ENCODE results near the gene SPEF1.

Gene SPEF1

DNA sequence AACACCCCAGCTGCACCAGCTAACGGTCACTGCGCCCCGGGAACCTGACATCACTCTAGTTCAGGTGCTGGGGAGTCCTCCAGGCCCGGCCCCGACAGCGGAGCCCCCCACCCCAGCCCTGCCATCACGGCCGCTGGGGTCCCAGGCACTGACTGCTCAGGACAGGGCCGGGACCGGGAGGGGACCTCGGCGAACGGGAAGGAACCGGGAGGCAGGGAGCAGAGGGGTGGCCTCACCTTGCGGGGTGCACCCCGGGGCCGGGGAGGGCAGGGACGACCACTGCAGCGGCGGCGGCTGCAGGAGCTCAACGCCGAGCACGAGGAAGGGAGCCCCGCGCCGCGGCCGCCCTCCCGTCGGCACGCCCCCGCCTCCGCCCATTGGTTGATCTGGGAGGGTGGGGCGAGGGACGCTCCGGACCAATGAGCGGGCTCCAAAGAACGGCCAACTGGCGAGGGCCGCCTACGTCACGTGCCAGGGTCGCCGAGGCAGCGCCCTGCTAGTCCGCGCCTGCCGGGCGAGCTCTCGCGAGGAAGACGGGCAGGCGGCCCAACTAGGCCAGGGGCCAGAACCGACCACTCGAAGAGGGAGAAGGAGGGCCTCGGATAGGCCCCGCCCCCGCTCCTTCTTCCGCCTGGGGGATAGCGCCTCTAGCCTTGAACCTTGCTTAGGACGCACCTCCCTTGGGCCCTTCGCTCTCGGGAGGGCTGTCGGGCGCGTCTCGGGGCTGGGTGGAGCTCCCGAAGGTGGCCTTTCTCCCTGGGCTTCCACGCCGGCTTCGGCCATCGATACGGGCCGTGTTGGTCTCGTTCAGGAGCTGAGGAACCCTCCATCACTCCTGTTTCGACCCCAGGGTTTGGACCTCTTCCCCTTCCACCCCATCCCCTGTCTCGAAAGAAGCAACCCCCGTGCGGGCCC is 13.6 kb downstream of the SPEF1 start, which contains the start of gene ADISSP:
Gene ADISSP, minus strand, starts transcription at position 327 of the 915 bp plus-strand sequence. CDS start 7,653 bp downstream, outside the sequence.
- peak; percentile 84 for FAIRE-seq
- peak; percentile 99 for DNase-seq (ENCODE audit: low spot score)

DNA sequence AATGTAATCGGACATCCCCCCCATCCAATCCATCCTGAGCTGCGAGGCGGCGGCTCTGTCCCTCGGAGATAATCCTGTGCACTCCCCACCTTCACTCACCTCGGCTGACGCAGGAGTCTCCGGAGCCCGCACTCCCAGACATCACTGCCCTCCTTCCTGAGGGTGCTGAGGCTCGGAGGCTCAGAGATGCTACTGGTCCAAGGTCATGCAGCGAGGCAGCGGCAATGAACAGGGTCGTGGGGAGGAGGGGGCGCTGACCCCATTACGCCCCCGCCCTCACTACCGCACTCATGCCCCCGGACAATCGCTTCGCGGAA is 14.2 kb downstream of the SPEF1 start:
- DNase-seq (ENCODE audit: low spot score) = no peak
- FAIRE-seq = no peak

DNA sequence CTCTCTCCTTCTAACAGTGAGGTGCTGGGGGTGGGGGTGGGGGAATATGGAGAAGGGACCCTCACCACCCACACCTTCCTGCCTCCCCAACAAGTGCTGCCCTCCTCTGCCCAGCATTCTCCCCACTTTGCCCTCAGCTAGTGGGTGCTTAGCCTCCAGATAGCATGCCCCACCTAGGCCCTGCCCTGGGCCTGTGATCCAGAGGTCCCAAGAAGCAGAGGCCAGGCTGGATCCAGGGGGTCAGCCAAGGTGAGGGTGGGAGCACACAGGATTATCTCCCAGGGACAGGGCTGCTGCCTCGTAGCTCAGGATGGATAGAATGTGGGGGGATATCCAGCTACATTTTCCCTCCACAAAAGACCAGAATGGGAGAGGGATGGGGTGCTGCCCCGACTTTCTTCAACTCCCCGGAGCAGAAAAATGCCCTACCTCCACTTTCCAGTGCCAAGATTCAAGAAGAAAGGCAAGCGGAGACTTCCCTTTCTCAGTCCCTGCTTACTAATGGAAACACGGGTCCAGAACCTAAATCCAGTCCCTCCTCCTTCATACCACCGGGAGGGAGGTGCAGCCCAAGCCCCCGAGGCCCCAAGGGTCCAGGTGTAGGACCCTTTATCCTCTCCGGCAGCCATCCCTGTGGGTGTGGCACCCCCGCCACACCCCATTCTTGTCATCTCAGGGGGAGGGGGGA is 14.7 kb downstream of the SPEF1 start:
- DNase-seq (ENCODE audit: low spot score) (no peak), FAIRE-seq (no peak)

DNA sequence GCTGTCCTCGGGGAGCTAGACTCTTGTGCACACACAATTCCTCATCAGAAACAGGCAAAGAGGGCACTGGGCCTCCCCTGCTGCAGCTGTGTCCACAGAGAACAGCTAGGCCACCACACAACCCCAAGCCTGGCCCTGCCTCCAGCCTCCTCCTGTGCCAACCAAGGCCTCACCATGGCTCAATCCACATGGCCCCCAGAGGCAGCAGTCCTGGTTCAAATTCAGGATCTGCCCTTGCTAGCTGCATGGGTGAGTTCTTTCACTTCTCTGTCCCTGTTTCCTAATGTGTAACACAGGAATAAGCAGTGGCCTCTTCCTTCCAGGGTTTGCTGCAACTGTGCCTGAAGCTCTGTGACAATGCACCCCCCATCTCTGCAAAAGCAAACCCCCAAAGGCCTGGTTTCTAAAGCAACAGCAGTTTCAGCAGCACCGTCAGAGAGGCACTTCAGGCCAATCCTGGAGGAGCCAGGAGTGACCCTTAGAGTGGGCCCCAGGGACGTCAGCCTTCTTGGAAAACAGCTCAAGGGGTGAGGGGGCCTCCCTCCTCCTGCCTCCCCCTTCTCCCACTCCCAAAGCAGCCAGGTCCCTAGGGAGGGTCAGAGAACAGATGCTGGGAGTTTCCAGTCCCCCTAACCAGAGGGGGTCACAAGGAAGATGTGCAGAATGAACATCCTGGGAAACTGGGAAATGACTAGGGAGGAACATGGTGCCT is 15.9 kb downstream of the SPEF1 start:
- FAIRE-seq = no peak
- DNase-seq (ENCODE audit: low spot score) = no peak

DNA sequence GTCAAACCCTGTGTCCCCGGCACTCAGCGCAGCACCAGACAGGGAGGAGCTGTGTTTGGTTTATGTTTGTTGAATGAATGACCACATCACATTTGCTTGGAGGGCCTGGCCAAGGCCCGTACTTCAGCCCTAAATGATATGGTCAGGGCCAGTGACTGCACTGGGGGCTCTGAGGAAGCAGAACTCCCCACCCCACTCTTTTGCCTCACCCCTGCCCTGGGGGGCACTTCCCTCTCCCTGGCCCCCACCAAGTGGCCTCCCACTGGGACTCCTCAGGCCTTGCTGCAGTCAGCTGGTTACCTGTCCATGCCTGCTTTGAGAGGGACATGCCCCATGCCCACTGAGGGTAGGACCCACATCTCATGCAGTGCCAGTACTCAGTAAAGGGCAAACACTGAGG is 16.6 kb downstream of the SPEF1 start:
- DNase-seq (ENCODE audit: low spot score) = no peak
- no peak for FAIRE-seq

DNA sequence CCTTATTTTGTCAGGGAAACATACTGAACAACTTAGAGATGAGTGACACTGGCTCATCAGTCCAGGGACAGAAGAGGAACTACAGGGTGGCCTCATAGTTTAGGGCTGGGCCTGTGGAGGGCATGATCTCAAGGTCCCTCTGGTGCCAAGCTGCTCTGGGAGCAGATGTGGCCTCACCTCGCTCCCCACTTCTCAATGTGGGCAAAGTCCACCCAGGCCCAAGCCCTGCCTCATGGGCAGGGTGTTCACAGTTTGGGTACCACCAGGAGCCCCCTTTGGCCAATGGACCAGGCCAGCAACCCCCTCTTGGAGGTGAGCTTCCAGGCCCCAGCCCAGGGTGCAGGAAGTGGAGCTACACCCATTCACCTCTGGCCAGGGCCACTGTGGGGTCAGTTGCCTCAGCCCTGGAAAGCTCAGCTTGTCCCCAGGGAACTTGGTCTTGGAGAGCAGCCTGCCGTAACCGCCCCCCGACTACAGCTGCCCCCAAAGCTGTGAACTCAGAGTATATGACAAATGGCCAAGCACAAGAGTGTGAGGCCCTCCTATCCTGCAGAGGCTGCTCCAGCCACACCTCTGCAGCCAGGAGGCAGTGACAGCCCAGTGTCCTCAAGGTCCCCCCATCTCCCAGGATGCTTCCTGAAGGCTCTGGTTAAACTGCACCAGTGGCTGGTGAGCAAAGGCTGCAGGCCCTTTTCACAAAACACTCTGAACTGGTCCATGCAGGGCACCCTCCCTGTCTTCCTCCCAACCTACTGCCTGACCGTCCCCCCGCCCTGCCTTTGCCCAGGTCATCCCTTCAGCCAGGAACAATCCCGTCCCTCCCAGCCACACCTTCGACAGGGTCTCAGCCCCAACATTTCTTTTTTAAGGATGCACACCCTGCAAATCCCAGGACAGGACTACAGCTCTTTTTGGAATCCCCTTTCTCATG is 17.3 kb downstream of the SPEF1 start:
- DNase-seq (ENCODE audit: low spot score) (no peak), FAIRE-seq (no peak)

DNA sequence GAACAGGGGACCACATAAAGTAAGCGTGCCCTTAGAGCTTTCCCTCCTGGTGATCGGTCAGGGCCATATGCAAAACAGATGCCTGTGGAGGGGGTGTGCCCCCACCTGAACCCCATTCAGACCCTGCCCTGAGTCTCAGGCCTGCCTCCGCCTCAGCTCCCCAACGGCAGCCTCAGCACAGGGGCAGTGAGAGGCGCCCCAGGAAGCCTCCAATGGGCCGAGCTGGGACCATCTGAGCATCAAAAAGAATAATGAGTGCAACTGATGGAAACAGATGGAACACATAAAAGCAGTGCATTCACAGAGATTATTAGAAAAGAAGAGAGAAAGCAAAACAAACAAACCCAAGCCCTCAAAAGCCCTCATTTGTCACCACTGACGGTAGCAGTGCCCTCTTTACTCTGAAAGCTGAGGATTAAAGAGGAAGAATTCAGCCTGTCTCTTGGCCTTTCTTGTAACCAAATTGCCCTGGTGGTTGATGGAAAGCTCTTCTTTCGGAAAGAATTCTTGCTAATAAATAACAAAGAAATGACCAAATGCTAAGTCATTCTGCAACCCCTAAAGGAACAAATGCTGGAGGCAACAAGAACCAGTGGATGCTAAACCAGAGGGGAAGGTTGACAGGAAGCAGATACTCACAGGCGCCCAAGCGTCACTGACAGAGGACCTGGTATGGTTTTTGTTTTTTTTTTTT is 20.4 kb downstream of the SPEF1 start:
- FAIRE-seq (no peak), DNase-seq (ENCODE audit: low spot score) (no peak)

DNA sequence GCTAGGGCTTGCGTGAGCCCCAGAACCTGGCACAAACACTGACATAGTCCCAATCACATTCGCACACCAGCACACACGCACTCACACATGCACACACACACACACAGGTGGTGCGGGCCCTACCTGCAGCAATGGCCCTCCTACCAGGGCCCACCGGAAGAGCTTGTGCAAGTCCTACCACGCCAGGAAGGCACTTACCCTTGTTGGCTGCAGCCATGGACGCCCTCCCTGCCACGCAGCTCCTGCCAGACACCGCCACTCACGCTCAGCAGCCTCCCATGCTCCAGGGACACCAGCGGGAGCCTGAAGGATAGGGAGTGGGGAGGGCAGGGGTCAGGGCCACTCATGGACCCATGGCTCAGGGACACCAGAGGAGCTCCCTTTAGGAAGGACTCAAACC is 21.4 kb downstream of the SPEF1 start:
- FAIRE-seq (no peak), DNase-seq (ENCODE audit: low spot score) (no peak)

DNA sequence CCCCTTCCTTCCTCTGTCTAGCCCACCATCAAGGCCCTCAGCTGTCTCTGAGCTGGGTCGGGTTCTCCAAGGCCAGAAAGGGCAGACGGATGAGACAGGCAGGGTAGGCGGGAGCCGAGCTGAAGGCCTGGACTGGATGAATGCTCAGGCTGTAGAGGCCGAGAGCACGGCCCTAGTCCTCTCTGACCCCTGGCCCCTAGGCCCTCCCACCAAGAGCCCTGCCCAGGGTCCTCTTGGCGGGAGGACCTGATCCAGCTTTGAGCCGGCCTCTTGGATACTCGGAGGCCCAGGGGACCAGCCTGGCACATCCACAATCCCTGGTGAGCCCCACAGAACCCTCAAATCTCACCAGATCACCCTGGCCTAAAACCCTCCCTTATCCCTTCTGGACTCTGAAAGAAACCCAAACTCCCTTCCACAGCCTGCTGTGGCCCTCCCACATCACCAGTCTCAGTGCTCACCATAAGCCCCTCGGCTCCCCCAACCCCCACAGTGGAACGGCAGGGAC is 21.9 kb downstream of the SPEF1 start:
- FAIRE-seq (no peak), DNase-seq (ENCODE audit: low spot score) (no peak)

DNA sequence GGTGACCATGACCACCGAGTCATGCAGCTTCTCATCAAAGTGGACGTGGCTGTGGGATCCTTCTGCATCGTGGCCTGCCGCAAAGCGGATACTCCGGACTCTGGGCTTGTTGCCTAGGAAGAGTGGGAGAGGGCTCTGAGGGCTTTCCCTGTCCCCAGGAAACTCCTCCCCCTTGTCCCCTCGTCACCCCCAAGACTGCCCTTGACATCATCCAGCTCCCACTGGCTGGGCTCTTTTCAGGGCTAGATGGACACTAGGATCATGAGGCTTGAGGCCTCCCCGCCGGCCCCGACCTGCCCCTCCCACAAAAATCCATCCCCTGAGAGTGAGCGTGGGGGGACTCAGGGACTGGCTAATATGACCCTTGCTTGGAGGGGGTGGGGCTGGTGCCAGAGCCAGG is 22.7 kb downstream of the SPEF1 start:
- no peak for DNase-seq (ENCODE audit: low spot score)
- FAIRE-seq = no peak

DNA sequence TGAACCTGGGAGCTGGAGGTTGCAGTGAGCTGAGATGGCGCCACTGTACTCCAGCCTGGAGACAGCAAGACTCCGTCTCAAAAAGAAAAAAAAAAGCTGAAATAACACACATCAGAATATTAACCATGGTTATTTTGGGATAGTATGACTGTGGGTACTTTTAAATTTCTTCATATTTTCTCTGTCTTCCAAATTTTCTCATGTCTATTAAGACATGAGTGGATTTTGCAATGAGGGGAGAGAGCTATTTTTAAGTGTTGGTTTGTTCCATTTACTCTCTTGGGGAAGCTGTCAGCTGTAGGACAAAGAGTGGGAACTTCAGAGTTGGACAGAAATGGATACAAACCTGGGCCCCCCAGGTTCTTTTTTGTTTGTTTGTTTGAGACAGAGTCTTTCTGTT is 24.0 kb downstream of the SPEF1 start:
- FAIRE-seq (no peak), DNase-seq (ENCODE audit: low spot score) (no peak)

DNA sequence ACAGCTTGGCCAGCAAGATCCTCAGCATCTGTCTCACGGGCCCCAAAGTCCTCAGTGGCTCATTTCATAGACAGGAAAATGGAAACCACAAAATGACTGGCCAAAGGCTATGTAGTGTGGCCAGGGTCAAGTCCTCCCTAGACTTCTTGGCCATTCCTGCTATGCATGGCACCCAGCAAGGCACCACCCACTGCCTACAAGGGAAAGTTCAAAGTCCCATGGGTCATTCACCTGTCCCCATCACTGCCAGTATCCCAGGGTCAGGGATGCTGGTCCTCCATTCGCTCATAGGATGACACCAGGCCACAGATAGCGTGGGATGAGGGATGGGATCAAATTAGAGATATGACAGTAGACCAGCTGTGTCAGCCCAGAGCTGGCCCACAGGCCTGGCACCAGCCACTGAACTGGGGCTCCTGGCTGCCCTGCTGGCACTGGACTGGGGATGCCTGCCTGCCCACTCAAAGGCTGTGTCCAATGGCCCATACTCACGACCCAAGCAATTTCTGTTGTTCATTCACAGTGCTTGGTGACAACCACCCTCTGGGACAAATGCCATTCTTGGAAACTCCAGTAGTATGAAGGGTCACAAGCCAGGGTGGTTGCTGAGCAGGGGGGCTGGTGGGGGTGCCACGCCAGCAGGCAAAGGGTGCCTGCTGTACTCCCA is 25.3 kb downstream of the SPEF1 start:
- FAIRE-seq (no peak), DNase-seq (ENCODE audit: low spot score) (no peak)

DNA sequence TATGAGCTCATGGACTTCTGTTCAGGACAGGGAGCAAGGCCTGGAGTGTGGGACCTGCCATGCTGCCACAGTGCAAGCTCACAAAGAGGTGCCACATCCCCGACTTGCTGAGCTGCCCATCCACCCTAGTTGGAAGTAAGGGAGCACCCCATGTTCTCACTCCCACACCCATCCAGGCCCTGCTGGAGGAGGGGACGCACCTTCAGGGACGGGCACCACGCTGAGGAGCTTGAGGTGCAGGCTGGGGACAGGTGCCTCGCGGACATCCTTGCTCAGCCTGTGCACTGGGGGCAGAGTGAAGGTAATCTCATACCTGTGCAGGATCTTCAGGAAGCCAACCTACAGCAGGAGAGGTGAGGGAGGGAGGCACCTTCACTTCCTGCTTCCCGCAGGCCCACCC is 26.0 kb downstream of the SPEF1 start:
- DNase-seq (ENCODE audit: low spot score) (no peak), FAIRE-seq (no peak)

DNA sequence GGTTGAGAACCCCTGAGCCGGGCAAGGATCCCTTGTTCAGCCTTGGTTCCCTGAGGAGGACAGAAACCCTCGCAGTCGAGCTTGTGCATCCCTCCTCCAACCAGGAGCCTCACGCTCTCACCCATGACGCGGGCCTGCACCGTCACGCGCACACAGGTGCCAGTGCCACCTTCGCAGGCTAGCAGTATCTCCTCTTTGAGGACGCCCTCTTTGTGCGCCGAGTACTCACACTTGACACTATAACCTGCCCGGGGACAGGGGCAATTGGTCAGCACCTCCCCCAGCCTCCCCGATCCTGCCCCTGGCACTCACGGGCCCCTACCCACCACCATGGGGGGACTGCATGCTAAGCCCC is 27.0 kb downstream of the SPEF1 start:
- no peak for FAIRE-seq
- DNase-seq (ENCODE audit: low spot score) = no peak

DNA sequence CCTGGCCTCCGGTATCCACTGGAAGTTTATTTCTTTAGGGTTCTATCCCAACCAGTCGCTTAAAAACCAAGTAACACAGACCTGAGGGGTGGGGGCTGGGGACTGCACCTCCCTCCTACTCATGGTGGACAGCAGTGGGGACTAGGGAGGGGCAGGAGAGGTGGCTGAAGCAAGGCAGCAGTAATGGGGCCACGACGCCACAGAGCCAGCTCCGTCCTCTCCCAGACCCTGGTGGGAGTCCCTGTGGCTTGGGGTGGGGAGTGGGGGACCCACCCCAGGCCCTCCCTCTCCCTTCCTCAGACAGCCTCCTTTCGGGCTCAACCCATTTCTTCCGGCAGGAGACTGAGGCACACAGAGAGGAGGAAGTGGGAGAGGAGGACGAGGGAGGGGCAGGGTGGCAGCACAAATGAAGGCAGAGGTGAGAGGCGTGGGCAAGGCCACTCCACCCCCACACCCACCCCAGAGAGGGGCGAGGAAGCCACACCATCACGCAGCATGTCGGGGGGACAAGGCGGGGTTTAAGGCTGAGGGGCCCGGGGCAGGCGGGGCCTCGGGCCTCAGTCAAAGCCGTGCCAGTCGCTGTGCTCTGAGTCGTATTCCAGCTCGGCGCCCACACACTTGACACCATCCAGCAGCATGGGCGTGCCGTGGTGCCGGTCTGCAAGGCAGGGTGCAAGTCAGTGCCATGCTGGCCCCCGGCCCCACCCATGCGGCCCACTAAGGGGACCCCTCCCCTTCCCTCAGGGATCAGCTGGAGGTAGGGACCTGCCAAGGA is 27.6 kb downstream of the SPEF1 start:
- DNase-seq (ENCODE audit: low spot score) (no peak), FAIRE-seq (no peak)

DNA sequence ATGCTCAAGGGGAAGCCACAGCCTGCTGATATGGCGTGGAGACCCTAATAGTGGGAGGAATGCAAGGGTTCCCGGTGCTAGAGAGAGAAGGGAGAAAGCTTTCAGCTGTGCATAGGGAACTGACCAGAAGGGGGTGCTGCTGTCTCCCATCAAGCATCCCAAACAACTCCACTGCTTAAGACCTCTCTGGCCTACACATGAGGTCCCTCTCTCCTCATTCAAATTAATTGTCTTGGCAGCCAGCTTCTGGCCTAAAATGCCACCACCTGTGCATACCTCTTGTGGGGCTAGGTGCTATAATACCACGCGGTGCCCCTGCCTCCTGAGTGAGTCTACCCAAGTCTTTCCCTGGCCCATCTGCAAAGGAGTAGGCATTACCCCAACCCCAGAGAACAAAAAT is 28.1 kb downstream of the SPEF1 start:
- FAIRE-seq (peak; percentile 48), DNase-seq (ENCODE audit: low spot score) (peak; percentile 54)

DNA sequence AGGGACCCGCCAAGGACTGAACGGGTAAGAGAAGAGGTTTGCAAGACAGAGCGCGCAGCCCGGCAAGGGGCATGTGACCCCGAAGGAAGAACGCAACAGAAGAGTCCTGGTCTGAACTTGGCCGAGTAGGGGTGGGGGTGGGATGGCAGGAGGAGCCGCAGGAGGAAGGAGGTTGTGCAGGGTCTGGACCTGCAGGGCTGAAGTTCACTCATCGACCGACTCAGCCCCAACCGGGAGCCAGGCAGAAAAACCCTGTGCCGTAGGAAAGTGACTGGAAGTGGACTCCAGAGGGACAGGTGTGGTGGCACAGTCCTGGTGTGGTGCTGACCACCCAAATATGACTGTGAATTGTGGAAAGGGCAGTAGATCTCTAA is 28.9 kb downstream of the SPEF1 start:
- no peak for FAIRE-seq
- DNase-seq (ENCODE audit: low spot score) = no peak

DNA sequence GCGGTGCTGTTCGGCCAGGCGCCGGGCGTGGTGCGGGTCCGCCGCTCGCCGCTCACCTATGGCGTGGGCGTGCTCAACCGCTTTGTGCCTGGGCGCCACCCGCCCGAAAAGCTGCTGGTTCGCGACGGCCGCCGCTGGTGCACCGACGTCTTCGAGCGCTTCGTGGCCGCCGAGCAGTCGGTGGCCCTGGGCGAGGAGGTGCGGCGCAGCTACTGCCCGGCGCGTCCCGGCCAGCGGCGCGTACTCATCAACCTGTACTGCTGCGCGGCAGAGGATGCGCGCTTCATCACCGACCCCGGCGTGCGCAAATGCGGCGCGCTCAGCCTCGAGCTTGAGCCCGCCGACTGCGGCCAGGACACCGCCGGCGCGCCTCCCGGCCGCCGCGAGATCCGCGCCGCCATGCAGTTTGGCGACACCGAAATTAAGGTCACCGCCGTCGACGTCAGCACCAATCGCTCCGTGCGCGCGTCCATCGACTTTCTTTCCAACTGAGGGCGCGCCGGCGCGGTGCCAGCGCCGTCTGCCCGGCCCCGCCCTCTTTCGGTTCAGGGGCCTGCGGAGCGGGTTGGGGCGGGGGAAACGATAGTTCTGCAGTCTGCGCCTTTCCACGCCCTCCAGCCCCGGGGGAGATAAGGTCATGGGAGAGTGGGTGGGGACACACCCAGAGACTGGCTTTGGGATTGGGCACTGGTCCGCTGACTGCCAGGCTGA is 29.4 kb downstream of the SPEF1 start:
- DNase-seq (ENCODE audit: low spot score) = no peak
- no peak for FAIRE-seq

DNA sequence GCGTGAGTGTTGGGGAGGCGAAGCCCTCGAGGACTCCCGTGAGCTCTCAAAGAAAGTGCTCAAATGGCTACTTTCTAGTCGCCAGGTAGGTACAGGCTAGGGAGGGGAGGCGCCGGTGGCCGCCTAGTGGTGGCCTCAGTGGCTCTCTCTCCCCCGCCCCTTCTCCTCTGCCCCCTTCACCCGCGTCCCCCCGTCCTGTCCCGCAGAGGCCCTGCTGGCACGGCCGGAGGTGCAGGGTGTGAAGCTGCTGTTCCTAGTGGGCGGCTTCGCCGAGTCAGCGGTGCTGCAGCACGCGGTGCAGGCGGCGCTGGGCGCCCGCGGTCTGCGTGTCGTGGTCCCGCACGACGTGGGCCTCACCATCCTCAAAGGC is 30.0 kb downstream of the SPEF1 start:
- FAIRE-seq = no peak
- no peak for DNase-seq (ENCODE audit: low spot score)
